HG03039 (cell line): ENCODE results near the gene ZSWIM9.
A peak's percentile ranks its signal among the peaks of the same experiment; 100 is the strongest.

Experiments
- ATAC-seq: cut with Tn5 transposase; IDR thresholded peaks from one replicate; pipeline ENCODE4 v1.9.1; 2021; ENCODE audit warnings: mild to moderate bottlenecking, moderate library complexity; ENCODE audit not compliant: unreplicated experiment

Gene ZSWIM9

GRCh38 chr19:48174445-48175030 is 4.1 kb downstream of the ZSWIM9 start:
- ATAC-seq, result no peak

- no peak for ATAC-seq
Measured at GRCh38 chr19:48175578-48175977, 5.1 kb downstream of the ZSWIM9 start.

GRCh38 chr19:48176226-48176625 is 5.7 kb downstream of the ZSWIM9 start:
- no peak for ATAC-seq

- no peak for ATAC-seq
Measured at GRCh38 chr19:48181505-48181904, 11.0 kb downstream of the ZSWIM9 start.

- no peak for ATAC-seq
Measured at GRCh38 chr19:48182434-48182833, 12.0 kb downstream of the ZSWIM9 start.

GRCh38 chr19:48183356-48183755 is 12.9 kb downstream of the ZSWIM9 start:
- no peak for ATAC-seq

- no peak for ATAC-seq
Measured at GRCh38 chr19:48186015-48186414, 15.5 kb downstream of the ZSWIM9 start.

- no peak for ATAC-seq
Measured at GRCh38 chr19:48186541-48186991, 16.1 kb downstream of the ZSWIM9 start.

GRCh38 chr19:48190288-48190884 is 19.9 kb downstream of the ZSWIM9 start:
- ATAC-seq, result no peak

- ATAC-seq, result no peak
Measured at GRCh38 chr19:48190885-48191284, 20.4 kb downstream of the ZSWIM9 start.

- ATAC-seq, result no peak
Measured at GRCh38 chr19:48192750-48193149, 22.3 kb downstream of the ZSWIM9 start.

GRCh38 chr19:48194041-48194843 is 23.8 kb downstream of the ZSWIM9 start:
- ATAC-seq, result no peak

- ATAC-seq, result no peak
Measured at GRCh38 chr19:48194844-48195830, 24.7 kb downstream of the ZSWIM9 start.

- no peak for ATAC-seq
Measured at GRCh38 chr19:48196321-48196763, 25.9 kb downstream of the ZSWIM9 start.

GRCh38 chr19:48196933-48197665 is 26.6 kb downstream of the ZSWIM9 start:
- ATAC-seq, result no peak

GRCh38 chr19:48203222-48203793 is 32.8 kb downstream of the ZSWIM9 start:
- no peak for ATAC-seq

GRCh38 chr19:48203794-48204628 is 33.5 kb downstream of the ZSWIM9 start:
- ATAC-seq, result peak; percentile 84

- no peak for ATAC-seq
Measured at GRCh38 chr19:48206397-48207093, 36.1 kb downstream of the ZSWIM9 start.
